H1 (cell line): ENCODE measurements around the gene TXN2. TPM values are rescaled to one million over a fixed set of nuclear protein-coding genes. Genes with fewer than 3 reads are reported as not detected.

ENCODE experiments used
- ATF3 ChIP-seq: IDR thresholded peaks from 2 replicates; pipeline ENCODE4 v1.6.1; 2011; ENCODE audit warnings: low read depth, mild to moderate bottlenecking, low read length; ENCODE audit not compliant: insufficient read depth
- BCL11A ChIP-seq, 2 experiments: IDR thresholded peaks; one replicate each; pipeline ENCODE4 v1.6.1; 2011; ENCODE audit warnings: low read depth in 2 of 2, low read length in 2 of 2, mild to moderate bottlenecking in 2 of 2
- CHD1 ChIP-seq: IDR thresholded peaks from 2 replicates; pipeline ENCODE4 v1.6.1; 2012; ENCODE audit warnings: low read depth, low read length, improper control_type of control experiment
- GTF2F1 ChIP-seq: IDR thresholded peaks from 2 replicates; pipeline ENCODE4 v1.6.1; 2012; ENCODE audit warnings: low read depth, low read length, improper control_type of control experiment, borderline replicate concordance
- HDAC2 ChIP-seq, 2 experiments: fragments of 300-600 bp in 1 of 2; sonication (generic) in 1 of 2; IDR thresholded peaks; 2 replicates each; pipeline ENCODE4 v1.6.1; 2011 to 2012; ENCODE audit warnings: low read depth in 2 of 2, low read length in 2 of 2, mild to moderate bottlenecking in 2 of 2, moderate library complexity in 2 of 2, borderline replicate concordance in 1 of 2, inconsistent platforms in 1 of 2
- HDAC6 ChIP-seq: IDR thresholded peaks from one replicate; pipeline ENCODE4 v1.7.1; 2012; ENCODE audit warnings: low read depth, mild to moderate bottlenecking, inconsistent platforms, low read length, moderate library complexity
- JUN ChIP-seq: IDR thresholded peaks from 2 replicates; pipeline ENCODE4 v1.6.1; 2011; ENCODE audit warnings: low read depth, mild to moderate bottlenecking, improper control_type of control experiment, low read length
- POLR2AphosphoS5 ChIP-seq: IDR thresholded peaks from 2 replicates; pipeline ENCODE4 v1.6.1; 2011; ENCODE audit warnings: low read depth, low read length
- SIX5 ChIP-seq: IDR thresholded peaks from 2 replicates; pipeline ENCODE4 v1.6.1; 2011; ENCODE audit warnings: mild to moderate bottlenecking, low read depth, low read length
- SP1 ChIP-seq: IDR thresholded peaks from 2 replicates; pipeline ENCODE4 v1.6.1; 2011; ENCODE audit warnings: low read depth, low read length
- SP2 ChIP-seq: IDR thresholded peaks from 2 replicates; pipeline ENCODE4 v1.6.1; 2012; ENCODE audit warnings: mild to moderate bottlenecking, low read length, inconsistent platforms
- TAF1 ChIP-seq: IDR thresholded peaks from 2 replicates; pipeline ENCODE4 v1.6.1; 2011; ENCODE audit warnings: mild to moderate bottlenecking, low read depth, low read length
- TCF12 ChIP-seq: IDR thresholded peaks from 2 replicates; pipeline ENCODE4 v1.6.1; 2011; ENCODE audit warnings: low read depth, mild to moderate bottlenecking, low read length
- ZNF274 ChIP-seq: IDR thresholded peaks from 2 replicates; pipeline ENCODE4 v1.7.0; 2012; ENCODE audit warnings: low read length, borderline replicate concordance; ENCODE audit errors: extremely low read depth
- polyA plus RNA-seq, 7 experiments: library from polyadenylated mRNA; depleted of rRNA in 3 of 7; stranded (reverse) in 5 of 7; unstranded in 2 of 7; fragments of >200 nt in 5 of 7; fragments of 200-250 nt in 2 of 7; gene quantifications; 1 replicate in 5 of 7; 2 replicates in 1 of 7; 4 replicates in 1 of 7; pipeline versions ENCODE4 v1.2.1 to v1.2.3, GENCODE V29; 2011 to 2013; ENCODE audit warnings: missing spikeins in 2 of 7, mixed read lengths in 2 of 7
- total RNA-seq: library from RNA; stranded (reverse); fragmentation: NEBNext Ultra II Directional; extraction: Animal tissue kit (Norgen Biotek cat#: 25700); gene quantifications from 2 replicates; pipeline ENCODE4 v1.2.1, GENCODE V29; 2021
- TF ChIP-seq, protein P1 (sequence below): IDR thresholded peaks from 2 replicates; pipeline ENCODE4 v1.6.1; 2011; ENCODE audit warnings: low read length, improper control_type of control experiment

The TXN2 gene
- total and polyA plus RNA-seq, 2 of the 8 experiments (the other 6 are each of a cell fraction or from before 2014, with no cell fraction given), result 47.5 to 116 TPM

DNA sequence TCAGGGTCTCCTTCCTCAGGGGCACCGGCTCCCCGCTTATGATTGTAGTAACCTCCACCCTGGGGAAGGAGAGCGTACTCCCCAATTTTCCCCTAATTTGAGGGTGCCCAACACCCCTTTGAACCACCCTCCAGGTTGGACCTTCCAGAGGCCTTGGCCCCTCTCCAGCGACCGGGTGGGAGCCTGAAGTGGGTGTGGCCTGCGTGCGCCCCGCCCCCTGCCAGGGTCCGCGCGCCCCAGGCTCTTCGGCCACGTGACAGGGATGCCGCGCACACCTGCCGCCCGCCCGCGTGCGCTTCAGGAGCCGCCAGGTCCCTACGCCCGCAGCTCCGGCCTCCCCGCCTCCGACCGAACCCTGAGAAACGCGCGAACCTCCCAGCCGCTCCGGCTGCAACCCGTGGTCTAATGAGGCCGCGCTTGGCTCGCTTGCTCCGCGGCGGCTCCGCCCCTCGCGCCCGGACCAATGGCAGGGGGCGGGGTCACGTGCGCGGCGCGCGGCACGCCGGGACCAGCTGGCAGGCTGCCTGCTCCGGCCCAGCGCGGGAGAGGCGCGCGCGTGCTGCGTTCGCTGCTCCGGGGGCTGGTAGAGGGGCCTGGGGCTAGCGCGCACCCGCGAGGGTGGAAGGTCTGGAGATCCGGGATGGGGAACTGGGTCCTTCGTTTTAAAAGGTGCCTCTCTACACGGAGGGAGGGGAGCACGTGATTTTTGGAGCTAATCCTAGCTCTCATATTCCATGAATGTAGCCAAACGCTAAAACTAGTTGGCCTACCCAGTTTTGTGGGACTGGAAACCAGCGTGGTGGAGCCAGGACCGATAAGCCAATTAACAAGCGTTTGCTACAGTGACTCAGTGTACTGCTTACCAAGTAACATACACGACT lies 25.4 kb upstream of the TXN2 start, which contains the start of gene FOXRED2 (continued):
- TF ChIP-seq, protein P1, sequence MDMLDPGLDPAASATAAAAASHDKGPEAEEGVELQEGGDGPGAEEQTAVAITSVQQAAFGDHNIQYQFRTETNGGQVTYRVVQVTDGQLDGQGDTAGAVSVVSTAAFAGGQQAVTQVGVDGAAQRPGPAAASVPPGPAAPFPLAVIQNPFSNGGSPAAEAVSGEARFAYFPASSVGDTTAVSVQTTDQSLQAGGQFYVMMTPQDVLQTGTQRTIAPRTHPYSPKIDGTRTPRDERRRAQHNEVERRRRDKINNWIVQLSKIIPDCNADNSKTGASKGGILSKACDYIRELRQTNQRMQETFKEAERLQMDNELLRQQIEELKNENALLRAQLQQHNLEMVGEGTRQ, result peak; percentile 92
- peak in 1 of 2 experiments; percentile 89; a peak in 1 of 4 replicates for TF ChIP-seq HDAC2 (IDR thresholded peaks at IDR 0.05; ENCODE audit: borderline replicate concordance in 1 of 2, low read depth in 2 of 2, low read length in 2 of 2)
- TF ChIP-seq ZNF274, result no peak
- TF ChIP-seq JUN, result no peak
- peak; percentile 26; the same call in 1 of the 2 replicates for TF ChIP-seq TCF12
- no peak for TF ChIP-seq BCL11A (IDR thresholded peaks at IDR 0.05; ENCODE audit: low read depth in 2 of 2, low read length in 2 of 2)
- no peak for TF ChIP-seq SP2
- peak; percentile 76 for TF ChIP-seq ATF3
- 0 out of 2 replicates have a peak, but pooled peaks have one; percentile 35 for TF ChIP-seq POLR2AphosphoS5
- no peak for TF ChIP-seq HDAC6
- peak; percentile 94 for TF ChIP-seq TAF1
- no peak for TF ChIP-seq CHD1
- TF ChIP-seq GTF2F1, result no peak
- no peak for TF ChIP-seq SIX5
- TF ChIP-seq SP1, result peak; percentile 31; the same call in 1 of the 2 replicates
